Measurements from ENCODE around the gene ATP10A. TPM values are rescaled to one million over a fixed set of nuclear protein-coding genes. Genes with fewer than 3 reads are reported as not detected.

ATP10A gene
- polyA plus RNA-seq, 3 donors, result 0.71 to 3.9 (median 0.92) TPM

DNA sequence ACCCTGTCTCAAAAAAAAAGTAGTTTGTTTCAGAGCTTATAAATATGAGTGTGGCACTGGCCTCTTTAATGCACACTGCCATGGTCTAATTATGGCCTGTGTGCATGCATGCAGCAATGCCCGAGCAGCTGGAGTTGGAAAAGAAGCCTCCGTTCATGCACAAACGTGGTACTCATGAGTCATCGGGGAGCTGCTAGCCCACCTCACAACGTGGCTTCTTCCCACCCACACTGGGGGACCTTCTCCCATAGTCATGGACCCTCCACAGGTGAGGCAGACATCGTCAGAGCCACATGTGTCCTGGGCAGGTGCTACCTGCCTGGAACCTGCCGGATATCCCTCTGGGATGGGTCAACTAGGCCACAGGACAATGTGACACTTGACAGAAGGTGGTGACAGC is 66.7 kb downstream of the ATP10A start:
- Mint-ChIP-seq H3K36me3 (peaks cover 2 to 7% of the 10 kb centered on the region in 2 donors), H3K4me1 (peaks cover 78% of the 10 kb centered on the region), H3K4me3 (no peak overlapping the region), H3K27me3 (ENCODE audit: low read depth in 3 of 3) (peaks cover 5 to 16% (median 12%) of the 10 kb centered on the region in 3 donors), H3K9me3 (no peaks in the 10 kb centered on the region), H3K27ac (no peak overlapping the region)
- WGBS (ENCODE audit: insufficient coverage), result 51% methylated on average over 7 of the region's 7 CpGs
- H4K20me1 ChIP-seq (ENCODE audit: insufficient read depth, low read length), result no peaks in the 10 kb centered on the region
- H2AFZ ChIP-seq (ENCODE audit: insufficient read depth, low read depth, low read length, poor library complexity, severe bottlenecking), result no peak overlapping the region
- H3K36me3 ChIP-seq (replicated peaks in 1 of 2; ENCODE audit: control insufficient read depth in 1 of 2, insufficient read depth in 2 of 2, low read length in 2 of 2), result no peaks in the 10 kb centered on the region
- peaks cover 58 to 78% of the 10 kb centered on the region in 2 donors for H3K4me1 ChIP-seq (ENCODE audit: control insufficient read depth in 1 of 2, insufficient read depth in 2 of 2, low read length in 2 of 2)
- H3K9me3 ChIP-seq (replicated peaks in 1 of 2; ENCODE audit: control insufficient read depth in 1 of 2, insufficient read depth in 1 of 2, low read length in 2 of 2), result no peaks in the 10 kb centered on the region
- DNase-seq, result no peak
- intact Hi-C loops (cut with micrococcal nuclease), result loop anchor here in 1 of 2 donors (10.0 kb wide), 1 partner anchor 58 kb away; no protein-coding TSS in a partner anchor
- no peak overlapping the region for H3K4me2 ChIP-seq (replicated peaks; ENCODE audit: extremely low read depth, low read length, poor library complexity, severe bottlenecking)
- H3K9ac ChIP-seq (ENCODE audit: insufficient read depth, low read length, poor library complexity, severe bottlenecking), result no peak overlapping the region
- no peak overlapping the region for H3K27ac ChIP-seq (ENCODE audit: low read depth in 1 of 2, low read length in 2 of 2)
- no peak overlapping the region for H3K4me3 ChIP-seq (replicated peaks in 1 of 3; ENCODE audit: low read depth in 2 of 3, low read length in 3 of 3)
- no peaks in the 10 kb centered on the region for H3K27me3 ChIP-seq (ENCODE audit: control insufficient read depth in 2 of 2, insufficient read depth in 2 of 2, low read length in 2 of 2)
- peaks cover 2% of the 10 kb centered on the region for H3K79me2 ChIP-seq (ENCODE audit: insufficient read depth, low read length)
- TF ChIP-seq, protein P1, sequence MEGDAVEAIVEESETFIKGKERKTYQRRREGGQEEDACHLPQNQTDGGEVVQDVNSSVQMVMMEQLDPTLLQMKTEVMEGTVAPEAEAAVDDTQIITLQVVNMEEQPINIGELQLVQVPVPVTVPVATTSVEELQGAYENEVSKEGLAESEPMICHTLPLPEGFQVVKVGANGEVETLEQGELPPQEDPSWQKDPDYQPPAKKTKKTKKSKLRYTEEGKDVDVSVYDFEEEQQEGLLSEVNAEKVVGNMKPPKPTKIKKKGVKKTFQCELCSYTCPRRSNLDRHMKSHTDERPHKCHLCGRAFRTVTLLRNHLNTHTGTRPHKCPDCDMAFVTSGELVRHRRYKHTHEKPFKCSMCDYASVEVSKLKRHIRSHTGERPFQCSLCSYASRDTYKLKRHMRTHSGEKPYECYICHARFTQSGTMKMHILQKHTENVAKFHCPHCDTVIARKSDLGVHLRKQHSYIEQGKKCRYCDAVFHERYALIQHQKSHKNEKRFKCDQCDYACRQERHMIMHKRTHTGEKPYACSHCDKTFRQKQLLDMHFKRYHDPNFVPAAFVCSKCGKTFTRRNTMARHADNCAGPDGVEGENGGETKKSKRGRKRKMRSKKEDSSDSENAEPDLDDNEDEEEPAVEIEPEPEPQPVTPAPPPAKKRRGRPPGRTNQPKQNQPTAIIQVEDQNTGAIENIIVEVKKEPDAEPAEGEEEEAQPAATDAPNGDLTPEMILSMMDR (IDR thresholded peaks at IDR 0.05), result no peak

DNA sequence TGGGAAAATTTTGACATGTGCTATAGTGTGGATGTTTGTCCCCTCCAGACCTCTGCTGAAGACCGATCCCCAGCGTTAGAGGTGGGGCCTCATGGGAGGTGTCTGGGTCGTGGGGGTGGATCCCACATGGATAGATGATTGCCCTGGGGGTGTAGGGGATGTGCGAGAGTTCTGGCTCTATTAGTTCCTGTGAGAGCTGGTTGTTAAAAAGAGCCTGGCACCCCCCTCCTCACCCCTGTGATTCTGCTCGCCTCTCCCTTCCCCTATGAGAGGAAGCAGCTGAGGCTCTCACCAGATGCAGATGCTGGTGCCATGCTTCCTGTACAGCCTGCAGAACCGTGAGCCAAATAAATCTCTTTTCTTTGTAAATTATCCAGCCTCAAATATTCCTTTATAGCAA is 67.4 kb downstream of the ATP10A start:
- Mint-ChIP-seq H3K36me3 (peaks cover 3 to 6% of the 10 kb centered on the region in 2 donors), H3K27me3 (ENCODE audit: low read depth in 3 of 3) (peaks cover 5 to 12% (median 12%) of the 10 kb centered on the region in 3 donors), H3K4me1 (peaks cover 79% of the 10 kb centered on the region), H3K27ac (no peak overlapping the region), H3K9me3 (no peaks in the 10 kb centered on the region), H3K4me3 (peak overlapping the region in 1 of 2 donors; percentile 17)
- Histone ChIP-seq H3K79me2 (ENCODE audit: insufficient read depth, low read length) (peaks cover 2% of the 10 kb centered on the region), H4K20me1 (ENCODE audit: insufficient read depth, low read length) (no peaks in the 10 kb centered on the region), H3K9ac (ENCODE audit: insufficient read depth, low read length, poor library complexity, severe bottlenecking) (no peak overlapping the region), H3K4me1 (ENCODE audit: control insufficient read depth in 1 of 2, insufficient read depth in 2 of 2, low read length in 2 of 2) (peaks cover 57 to 80% of the 10 kb centered on the region in 2 donors), H3K27ac (ENCODE audit: low read depth in 1 of 2, low read length in 2 of 2) (no peak overlapping the region), H3K4me3 (replicated peaks in 1 of 3; ENCODE audit: low read depth in 2 of 3, low read length in 3 of 3) (no peak overlapping the region), H2AFZ (ENCODE audit: insufficient read depth, low read depth, low read length, poor library complexity, severe bottlenecking) (no peak overlapping the region), H3K27me3 (ENCODE audit: control insufficient read depth in 2 of 2, insufficient read depth in 2 of 2, low read length in 2 of 2) (no peaks in the 10 kb centered on the region), H3K9me3 (replicated peaks in 1 of 2; ENCODE audit: control insufficient read depth in 1 of 2, insufficient read depth in 1 of 2, low read length in 2 of 2) (no peaks in the 10 kb centered on the region), H3K36me3 (replicated peaks in 1 of 2; ENCODE audit: control insufficient read depth in 1 of 2, insufficient read depth in 2 of 2, low read length in 2 of 2) (no peaks in the 10 kb centered on the region), H3K4me2 (replicated peaks; ENCODE audit: extremely low read depth, low read length, poor library complexity, severe bottlenecking) (no peak overlapping the region)
- no peak for DNase-seq
- WGBS (ENCODE audit: insufficient coverage), result 0% methylated on average over 3 of the region's 6 CpGs
- intact Hi-C loops (cut with micrococcal nuclease), result loop anchor here in 1 of 2 donors (10.0 kb wide), 1 partner anchor 59 kb away; no protein-coding TSS in a partner anchor
- TF ChIP-seq, protein P1 (IDR thresholded peaks at IDR 0.05), result no peak

All from CD14-positive monocyte (primary cell).